Measurements from ENCODE around the gene TF. TPM values are rescaled to one million over a fixed set of nuclear protein-coding genes. Genes with fewer than 3 reads are reported as not detected.

Gene TF
- total RNA-seq, 1 donor from 2014 or later, result 0.34 TPM

- H4K20me1 ChIP-seq (ENCODE audit: insufficient read depth, low read length), result peaks cover 4% of the 10 kb centered on the region
- no peaks in the 10 kb centered on the region for H3K36me3 ChIP-seq (ENCODE audit: insufficient read depth, low read length)
- peaks cover 8% of the 10 kb centered on the region for H3K4me1 ChIP-seq (ENCODE audit: insufficient read depth, low read length)
- no peak overlapping the region for H3K4me3 ChIP-seq (ENCODE audit: insufficient read depth, low read depth, low read length)
- no peaks in the 10 kb centered on the region for H3K9me3 ChIP-seq (ENCODE audit: insufficient read depth, low read depth, low read length)
- no peaks in the 10 kb centered on the region for H3K79me2 ChIP-seq (ENCODE audit: insufficient read depth, low read length)
- H3K27me3 Mint-ChIP-seq (ENCODE audit: low read depth, unreplicated experiment), result no peaks in the 10 kb centered on the region
- H3K9ac ChIP-seq (ENCODE audit: low read length), result no peak overlapping the region
- no peak overlapping the region for H3K27ac ChIP-seq (ENCODE audit: low read depth, low read length)
- H3K4me2 ChIP-seq (ENCODE audit: low read length), result no peak overlapping the region
- FAIRE-seq, result no peak
- DNase-seq (ENCODE audit: low read depth), result no peak
- no peak overlapping the region for H3K27ac Mint-ChIP-seq (ENCODE audit: unreplicated experiment)
- peaks cover 28% of the 10 kb centered on the region for H3K36me3 Mint-ChIP-seq (ENCODE audit: low read depth, unreplicated experiment)
- H3K27me3 ChIP-seq (ENCODE audit: insufficient read depth, low read length), result no peaks in the 10 kb centered on the region
- H3K4me3 Mint-ChIP-seq (ENCODE audit: unreplicated experiment), result no peak overlapping the region
- H3K4me1 Mint-ChIP-seq (ENCODE audit: low read depth, unreplicated experiment), result peaks cover 11% of the 10 kb centered on the region
- H3K9me3 Mint-ChIP-seq (ENCODE audit: unreplicated experiment), result no peaks in the 10 kb centered on the region
- no peak overlapping the region for H2AFZ ChIP-seq (ENCODE audit: low read depth, low read length)
- TF ChIP-seq CTCF (IDR thresholded peaks at IDR 0.05; ENCODE audit: insufficient read depth, low read depth, low read length), result no peak
- TF ChIP-seq EZH2 (IDR thresholded peaks at IDR 0.05; ENCODE audit: insufficient read depth, low read length), result no peak
These were observed 94.6 kb downstream of the TF start for GRCh38 chr3:133840767-133841166.

DNA sequence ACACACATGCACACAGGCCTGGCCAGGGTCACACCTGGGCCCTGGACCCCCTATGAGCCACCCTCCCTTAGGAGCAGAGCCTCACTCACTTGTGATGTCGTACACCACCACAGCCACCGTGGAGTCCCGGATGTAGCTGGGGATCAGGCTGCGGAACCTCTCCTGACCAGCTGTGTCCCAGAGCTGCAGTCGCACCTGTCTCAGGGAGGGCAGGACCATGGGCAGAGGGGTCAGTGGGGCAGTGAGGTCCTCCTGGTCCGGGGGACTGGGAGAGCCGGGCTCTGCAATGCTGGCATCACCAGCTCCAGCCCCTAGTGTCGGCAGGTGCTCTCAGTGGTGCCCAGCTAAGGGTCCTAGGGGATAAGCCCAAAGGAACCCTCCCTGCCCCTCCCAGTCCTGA is 95.0 kb downstream of the TF start:
- Mint-ChIP-seq H3K27me3 (ENCODE audit: low read depth, unreplicated experiment) (no peaks in the 10 kb centered on the region), H3K4me3 (ENCODE audit: unreplicated experiment) (no peak overlapping the region), H3K27ac (ENCODE audit: unreplicated experiment) (no peak overlapping the region), H3K4me1 (ENCODE audit: low read depth, unreplicated experiment) (peaks cover 11% of the 10 kb centered on the region), H3K36me3 (ENCODE audit: low read depth, unreplicated experiment) (peaks cover 28% of the 10 kb centered on the region), H3K9me3 (ENCODE audit: unreplicated experiment) (no peaks in the 10 kb centered on the region)
- TF ChIP-seq EZH2 (IDR thresholded peaks at IDR 0.05; ENCODE audit: insufficient read depth, low read length), result no peak
- no peak for TF ChIP-seq CTCF (IDR thresholded peaks at IDR 0.05; ENCODE audit: insufficient read depth, low read depth, low read length)
- Histone ChIP-seq H4K20me1 (ENCODE audit: insufficient read depth, low read length) (peaks cover 4% of the 10 kb centered on the region), H3K9ac (ENCODE audit: low read length) (no peak overlapping the region), H3K27me3 (ENCODE audit: insufficient read depth, low read length) (no peaks in the 10 kb centered on the region), H3K36me3 (ENCODE audit: insufficient read depth, low read length) (no peaks in the 10 kb centered on the region), H3K79me2 (ENCODE audit: insufficient read depth, low read length) (no peaks in the 10 kb centered on the region), H3K27ac (ENCODE audit: low read depth, low read length) (no peak overlapping the region), H2AFZ (ENCODE audit: low read depth, low read length) (no peak overlapping the region), H3K9me3 (ENCODE audit: insufficient read depth, low read depth, low read length) (no peaks in the 10 kb centered on the region), H3K4me2 (ENCODE audit: low read length) (no peak overlapping the region), H3K4me1 (ENCODE audit: insufficient read depth, low read length) (peaks cover 8% of the 10 kb centered on the region), H3K4me3 (ENCODE audit: insufficient read depth, low read depth, low read length) (no peak overlapping the region)
- DNase-seq (ENCODE audit: low read depth) (no peak), FAIRE-seq (no peak)

GRCh38 chr3:133842158-133842557 is 96.0 kb downstream of the TF start:
- DNase-seq (ENCODE audit: low read depth) (no peak), FAIRE-seq (no peak)
- peaks cover 11% of the 10 kb centered on the region for H3K4me1 Mint-ChIP-seq (ENCODE audit: low read depth, unreplicated experiment)
- H3K27me3 Mint-ChIP-seq (ENCODE audit: low read depth, unreplicated experiment), result no peaks in the 10 kb centered on the region
- H3K9me3 Mint-ChIP-seq (ENCODE audit: unreplicated experiment), result no peaks in the 10 kb centered on the region
- no peak for TF ChIP-seq EZH2 (IDR thresholded peaks at IDR 0.05; ENCODE audit: insufficient read depth, low read length)
- no peak for TF ChIP-seq CTCF (IDR thresholded peaks at IDR 0.05; ENCODE audit: insufficient read depth, low read depth, low read length)
- Histone ChIP-seq H3K79me2 (ENCODE audit: insufficient read depth, low read length) (no peaks in the 10 kb centered on the region), H4K20me1 (ENCODE audit: insufficient read depth, low read length) (peaks cover 4% of the 10 kb centered on the region), H3K27ac (ENCODE audit: low read depth, low read length) (no peak overlapping the region), H3K9ac (ENCODE audit: low read length) (no peak overlapping the region), H2AFZ (ENCODE audit: low read depth, low read length) (no peak overlapping the region), H3K9me3 (ENCODE audit: insufficient read depth, low read depth, low read length) (no peaks in the 10 kb centered on the region), H3K4me3 (ENCODE audit: insufficient read depth, low read depth, low read length) (no peak overlapping the region), H3K27me3 (ENCODE audit: insufficient read depth, low read length) (no peaks in the 10 kb centered on the region), H3K4me1 (ENCODE audit: insufficient read depth, low read length) (peaks cover 8% of the 10 kb centered on the region), H3K36me3 (ENCODE audit: insufficient read depth, low read length) (no peaks in the 10 kb centered on the region), H3K4me2 (ENCODE audit: low read length) (no peak overlapping the region)
- H3K27ac Mint-ChIP-seq (ENCODE audit: unreplicated experiment), result no peak overlapping the region
- no peak overlapping the region for H3K4me3 Mint-ChIP-seq (ENCODE audit: unreplicated experiment)
- H3K36me3 Mint-ChIP-seq (ENCODE audit: low read depth, unreplicated experiment), result peaks cover 26% of the 10 kb centered on the region

Measured in astrocyte (in vitro differentiated cells and primary cell).